Neutrophil (primary cell): ENCODE data around the gene FOSB.

ENCODE experiments used
- H3K27ac ChIP-seq: fragments of 200-600 bp; sonication (generic); 2 replicates; pipeline ENCODE4 v1.5.1; 2016; ENCODE audit warnings: mild to moderate bottlenecking, moderate library complexity
- H3K27me3 ChIP-seq: fragments of 200-600 bp; sonication (generic); 2 replicates; pipeline ENCODE4 v1.6.0; 2016; ENCODE audit warnings: mild to moderate bottlenecking
- H3K36me3 ChIP-seq: fragments of 200-600 bp; sonication (generic); 2 replicates; pipeline ENCODE4 v1.5.1; 2017
- H3K4me1 ChIP-seq, 2 experiments: fragments of 200-600 bp in 1 of 2; sonication (generic) in 1 of 2; 1 replicate in 1 of 2; 2 replicates in 1 of 2; pipeline versions ENCODE4 v1.5.1 to v1.6.1; 2013 to 2016; ENCODE audit warnings: low read depth in 1 of 2, low read length in 1 of 2, mild to moderate bottlenecking in 1 of 2, moderate library complexity in 1 of 2; ENCODE audit not compliant: control insufficient read depth in 1 of 2, insufficient read depth in 1 of 2
- H3K4me3 ChIP-seq, 2 experiments: fragments of 200-600 bp in 1 of 2; sonication (generic) in 1 of 2; 1 replicate in 1 of 2; 2 replicates in 1 of 2; pipeline ENCODE4 v1.5.1; 2013 to 2016; ENCODE audit warnings: low read depth in 1 of 2, low read length in 1 of 2, mild to moderate bottlenecking in 1 of 2, moderate library complexity in 1 of 2
- H3K9me3 ChIP-seq: fragments of 200-600 bp; sonication (generic); 2 replicates; pipeline ENCODE4 v1.5.1; 2016
- CTCF ChIP-seq: fragments of 200-600 bp; sonication (generic); IDR thresholded peaks from 2 replicates; pipeline ENCODE4 v1.5.1; 2016; ENCODE audit warnings: antibody characterized with exemption

Gene FOSB

GRCh38 chr19:45444318-45445041, 23.3 kb upstream of the FOSB start:
- Histone ChIP-seq H3K4me3 (peak overlapping the region; percentile 1 to 54), H3K27ac (peak overlapping the region; percentile 84), H3K9me3 (no peaks in the 10 kb centered on the region), H3K27me3 (peaks cover 43% of the 10 kb centered on the region), H3K4me1 (peaks cover 39 to 48% of the 10 kb centered on the region in 2 experiments), H3K36me3 (no peaks in the 10 kb centered on the region)
- peak; percentile 45 for TF ChIP-seq CTCF

DNA sequence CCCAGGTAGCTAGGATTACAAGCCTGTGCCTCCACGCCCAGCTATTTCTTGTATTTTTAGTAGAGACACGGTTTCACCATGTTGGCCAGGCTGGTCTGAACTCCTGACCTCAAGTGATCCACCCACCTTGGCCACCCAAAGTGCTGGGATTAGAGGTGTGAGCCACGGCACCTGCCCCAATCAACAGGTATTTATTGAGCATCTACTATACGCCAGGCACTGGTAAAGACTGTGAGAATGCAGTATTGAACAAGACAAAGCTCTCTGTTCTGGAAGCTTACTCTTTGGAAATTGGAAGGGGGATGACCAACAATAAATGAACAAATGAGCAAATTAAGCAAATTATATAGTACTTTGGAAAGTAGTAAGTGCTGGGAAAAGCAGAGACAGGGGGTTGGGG, 22.7 kb upstream of the FOSB start:
- peak overlapping the region in 1 of 2 experiments; percentile 54 for H3K4me3 ChIP-seq
- H3K36me3 ChIP-seq, result no peaks in the 10 kb centered on the region
- no peak for TF ChIP-seq CTCF
- no peaks in the 10 kb centered on the region for H3K9me3 ChIP-seq
- H3K27ac ChIP-seq, result peak overlapping the region; percentile 84
- peaks cover 42 to 48% of the 10 kb centered on the region in 2 experiments for H3K4me1 ChIP-seq
- peaks cover 43% of the 10 kb centered on the region for H3K27me3 ChIP-seq

GRCh38 chr19:45446295-45446694, 21.5 kb upstream of the FOSB start:
- H3K27ac ChIP-seq, result no peak overlapping the region

GRCh38 chr19:45446944-45447343, 20.9 kb upstream of the FOSB start:
- H3K36me3 ChIP-seq, result no peaks in the 10 kb centered on the region
- no peaks in the 10 kb centered on the region for H3K9me3 ChIP-seq
- no peak for TF ChIP-seq CTCF
- H3K27ac ChIP-seq, result no peak overlapping the region
- peaks cover 48% of the 10 kb centered on the region for H3K27me3 ChIP-seq
- peaks cover 51 to 57% of the 10 kb centered on the region in 2 experiments for H3K4me1 ChIP-seq
- H3K4me3 ChIP-seq, result no peak overlapping the region

More at GRCh38 chr19:45446295-45446694, 21.5 kb upstream of the FOSB start:
- Histone ChIP-seq H3K4me1 (peaks cover 46 to 53% of the 10 kb centered on the region in 2 experiments), H3K9me3 (no peaks in the 10 kb centered on the region), H3K27me3 (peaks cover 43% of the 10 kb centered on the region), H3K4me3 (no peak overlapping the region), H3K36me3 (no peaks in the 10 kb centered on the region)
- TF ChIP-seq CTCF, result no peak

GRCh38 chr19:45448425-45448756, 19.4 kb upstream of the FOSB start:
- Histone ChIP-seq H3K4me3 (no peak overlapping the region), H3K27ac (no peak overlapping the region), H3K9me3 (no peaks in the 10 kb centered on the region), H3K36me3 (no peaks in the 10 kb centered on the region), H3K27me3 (peaks cover 48% of the 10 kb centered on the region), H3K4me1 (peaks cover 39 to 43% of the 10 kb centered on the region in 2 experiments)
- no peak for TF ChIP-seq CTCF
